Activated T-helper 17 cell treated with anti-CD3 and anti-CD28 coated beads, Interleukin-2, amount 50 U/mL, for 72 hours (primary cell): ENCODE results near the gene GALNT5. TPM values are rescaled to one million over a fixed set of nuclear protein-coding genes. Genes with fewer than 3 reads are reported as not detected.
"Not testable (repeated sequence)": the region's sequence is repeated elsewhere in the genome, so short reads cannot be mapped to it uniquely, and the experiment has no call there.

ENCODE experiments used
- ATAC-seq: fragments of 150-1000 bp; cut with Tn5 transposase; replicated peaks from 2 replicates; pipeline ENCODE4 v1.10.0; 2021; ENCODE audit warnings: mild to moderate bottlenecking, moderate library complexity
- H3K27ac Mint-ChIP-seq: one replicate; pipeline ENCODE4 v1.8.0; 2022; ENCODE audit warnings: mixed read lengths
- H3K27me3 Mint-ChIP-seq: one replicate; pipeline ENCODE4 v1.8.0; 2022; ENCODE audit warnings: mixed read lengths
- H3K36me3 Mint-ChIP-seq: one replicate; pipeline ENCODE4 v1.8.0; 2022; ENCODE audit warnings: low read depth, mild to moderate bottlenecking, mixed read lengths
- H3K4me1 Mint-ChIP-seq: one replicate; pipeline ENCODE4 v1.8.0; 2022; ENCODE audit warnings: mixed read lengths
- H3K4me3 Mint-ChIP-seq: one replicate; pipeline ENCODE4 v1.8.0; 2022; ENCODE audit warnings: mild to moderate bottlenecking, mixed read lengths
- H3K9me3 Mint-ChIP-seq: one replicate; pipeline ENCODE4 v1.8.0; 2022; ENCODE audit warnings: mixed read lengths
- total RNA-seq, 2 donors: library from RNA; stranded (reverse); gene quantifications; one replicate each; pipeline ENCODE4 v1.2.3, GENCODE V29; 2022

GALNT5 gene
- total RNA-seq, 2 donors from 2014 or later, result 0.08 to 0.17 TPM

DNA sequence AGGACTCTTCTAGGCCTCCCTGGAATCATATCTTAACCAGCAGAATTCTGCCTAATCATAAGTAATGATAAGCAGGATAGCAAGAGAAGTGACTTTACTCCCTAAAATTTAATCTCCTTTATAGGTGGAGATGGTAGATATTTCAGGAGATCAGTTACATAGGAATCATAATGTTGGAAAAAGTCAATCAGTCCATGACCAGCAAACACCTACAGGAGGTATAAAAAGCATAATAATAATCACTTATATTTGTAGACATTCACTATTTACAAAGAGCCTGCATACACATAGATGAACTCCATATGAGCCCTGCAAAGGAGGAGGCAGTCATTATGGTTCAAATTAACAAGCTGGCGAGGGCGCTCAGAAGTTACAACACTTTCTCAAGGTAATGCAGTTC lies 2.5 kb downstream of the GALNT5 start:
- peaks cover 9% of the 10 kb centered on the region for H3K27me3 Mint-ChIP-seq
- ATAC-seq, result no peak
- H3K4me3 Mint-ChIP-seq, result peak overlapping the region; percentile 72
- no peaks in the 10 kb centered on the region for H3K9me3 Mint-ChIP-seq
- peak overlapping the region; percentile 86 for H3K27ac Mint-ChIP-seq
- H3K36me3 Mint-ChIP-seq, result no peaks in the 10 kb centered on the region
- peaks cover 16% of the 10 kb centered on the region for H3K4me1 Mint-ChIP-seq

DNA sequence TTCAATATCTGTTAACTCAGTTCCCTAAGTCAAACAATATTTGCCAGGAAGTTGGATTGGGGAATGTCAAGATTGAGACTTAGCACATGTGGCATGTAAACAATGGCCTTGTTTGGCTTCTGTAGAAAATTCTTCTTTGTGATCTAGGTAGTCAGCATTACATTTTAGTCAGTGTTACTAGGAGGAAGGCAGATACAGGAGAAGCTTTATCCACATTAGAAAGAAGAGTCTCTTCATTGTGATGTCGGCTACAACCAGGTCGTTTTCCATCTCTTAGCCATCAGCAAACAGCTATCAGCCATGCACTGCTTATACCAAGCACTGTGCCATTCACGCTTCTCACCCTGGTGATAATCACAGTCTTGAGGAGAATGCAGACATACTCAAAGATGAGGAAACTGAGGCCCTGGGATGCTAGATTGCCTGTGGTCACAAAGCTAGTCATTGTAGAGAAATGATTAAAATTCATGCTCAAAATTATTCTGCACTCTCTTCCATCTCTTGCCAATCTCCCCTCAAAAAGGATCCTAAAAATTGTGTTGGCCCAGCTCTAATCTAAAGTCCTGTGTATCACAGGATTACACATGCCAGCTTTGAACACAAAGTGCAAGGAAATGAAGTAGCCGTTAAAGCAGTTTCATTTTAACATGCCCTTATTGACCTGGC lies 3.2 kb downstream of the GALNT5 start:
- ATAC-seq, result no peak
- no peaks in the 10 kb centered on the region for H3K36me3 Mint-ChIP-seq
- H3K27me3 Mint-ChIP-seq, result peaks cover 9% of the 10 kb centered on the region
- peaks cover 14% of the 10 kb centered on the region for H3K4me1 Mint-ChIP-seq
- H3K9me3 Mint-ChIP-seq, result no peaks in the 10 kb centered on the region
- H3K27ac Mint-ChIP-seq, result peak overlapping the region; percentile 86
- H3K4me3 Mint-ChIP-seq, result peak overlapping the region; percentile 72

DNA sequence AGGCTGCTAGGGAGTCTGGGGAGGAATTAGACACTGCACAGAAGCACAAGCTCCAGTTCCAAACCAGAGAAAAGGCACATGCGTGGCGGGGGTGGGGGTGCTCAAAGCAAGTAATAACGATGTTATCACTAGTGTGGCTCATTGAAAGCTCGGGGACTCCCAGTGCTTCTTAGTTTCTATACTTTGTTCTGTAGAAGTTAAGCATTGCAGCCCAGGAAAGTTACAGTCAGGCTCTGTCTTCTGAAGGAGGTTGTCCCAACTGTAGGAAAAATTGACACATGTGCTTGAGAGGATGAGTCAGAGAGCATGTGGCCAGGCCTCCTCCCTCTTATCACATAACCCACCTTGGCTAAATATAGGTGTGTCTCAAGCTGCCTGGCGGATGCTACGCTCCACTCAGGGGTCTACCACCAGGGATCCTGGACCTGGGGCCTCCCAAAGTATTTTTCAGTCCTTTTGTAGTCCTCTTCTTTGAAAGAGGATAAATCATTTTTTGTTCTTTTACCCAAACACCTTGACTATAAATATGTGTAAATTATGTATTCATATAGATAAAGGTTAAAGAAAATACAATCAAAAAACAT lies 3.8 kb downstream of the GALNT5 start:
- Mint-ChIP-seq H3K36me3 (no peaks in the 10 kb centered on the region), H3K27me3 (peaks cover 9% of the 10 kb centered on the region), H3K4me3 (peak overlapping the region; percentile 72), H3K9me3 (no peaks in the 10 kb centered on the region), H3K4me1 (peaks cover 11% of the 10 kb centered on the region), H3K27ac (peak overlapping the region; percentile 86)
- peak; percentile 70 for ATAC-seq

DNA sequence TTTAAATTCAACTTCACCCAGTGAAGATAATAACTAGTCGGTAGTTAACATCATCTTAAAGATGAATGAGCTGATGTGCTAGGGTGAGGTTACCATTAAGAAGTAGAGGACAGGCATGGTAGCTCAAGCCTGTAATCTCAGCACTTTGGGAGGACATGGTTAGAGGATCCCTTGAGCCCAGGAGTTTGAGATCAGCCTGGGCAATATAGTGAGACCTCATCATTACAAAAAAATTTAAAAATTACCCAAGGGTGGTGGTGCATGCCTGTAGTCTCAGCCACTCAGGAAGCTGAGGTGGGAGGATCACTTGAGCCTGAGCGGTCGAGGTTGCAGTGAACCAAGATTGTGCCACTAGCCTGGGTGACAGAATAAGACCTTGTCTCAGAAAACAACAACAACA lies 4.7 kb downstream of the GALNT5 start:
- Mint-ChIP-seq H3K27ac (no peak overlapping the region), H3K27me3 (peaks cover 9% of the 10 kb centered on the region), H3K9me3 (no peaks in the 10 kb centered on the region), H3K4me1 (peaks cover 11% of the 10 kb centered on the region), H3K36me3 (no peaks in the 10 kb centered on the region), H3K4me3 (no peak overlapping the region)
- no peak for ATAC-seq

DNA sequence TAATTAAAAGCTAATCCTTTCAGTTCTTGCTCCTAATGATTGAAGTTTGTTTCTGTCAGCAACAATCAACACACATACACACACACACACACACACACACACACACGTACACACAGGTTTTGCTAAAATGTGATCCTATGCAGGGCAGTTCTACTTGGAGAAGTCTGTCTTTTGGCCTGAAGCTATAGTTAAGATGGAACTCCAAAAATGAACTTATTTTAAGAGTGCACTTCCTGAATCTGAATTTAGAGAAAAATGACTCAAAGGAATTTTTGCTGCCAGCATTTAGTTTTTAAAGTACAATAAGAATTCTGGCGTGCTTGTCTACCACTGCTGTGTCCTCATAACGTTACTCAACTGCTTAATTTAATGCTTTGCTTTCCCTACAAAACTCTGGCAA lies 6.6 kb downstream of the GALNT5 start:
- no peaks in the 10 kb centered on the region for H3K36me3 Mint-ChIP-seq
- H3K9me3 Mint-ChIP-seq, result no peaks in the 10 kb centered on the region
- H3K27ac Mint-ChIP-seq, result no peak overlapping the region
- H3K4me3 Mint-ChIP-seq, result no peak overlapping the region
- ATAC-seq, result no peak
- H3K27me3 Mint-ChIP-seq, result no peaks in the 10 kb centered on the region
- peaks cover 11% of the 10 kb centered on the region for H3K4me1 Mint-ChIP-seq

DNA sequence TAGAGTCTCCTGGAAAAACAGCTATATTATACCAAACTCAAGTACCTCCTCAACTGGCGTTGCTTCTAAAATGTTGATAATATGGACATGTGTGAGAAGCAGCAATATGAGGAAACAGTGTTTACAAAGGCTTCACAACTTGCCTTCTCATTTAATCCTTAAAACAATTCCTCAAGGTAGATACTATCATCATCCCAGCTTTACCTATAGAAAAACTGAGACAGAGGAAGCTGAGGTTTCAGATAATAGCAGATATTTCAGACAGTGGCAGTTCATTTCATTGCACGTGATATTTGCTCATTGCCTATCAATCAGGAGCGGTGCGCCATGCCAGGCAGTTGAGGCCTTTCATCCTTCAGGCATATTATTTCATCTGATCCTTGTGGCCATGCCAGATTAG lies 8.3 kb downstream of the GALNT5 start:
- peaks cover 5% of the 10 kb centered on the region for H3K4me1 Mint-ChIP-seq
- no peaks in the 10 kb centered on the region for H3K27me3 Mint-ChIP-seq
- no peaks in the 10 kb centered on the region for H3K9me3 Mint-ChIP-seq
- no peaks in the 10 kb centered on the region for H3K36me3 Mint-ChIP-seq
- no peak overlapping the region for H3K4me3 Mint-ChIP-seq
- no peak overlapping the region for H3K27ac Mint-ChIP-seq
- no peak for ATAC-seq

DNA sequence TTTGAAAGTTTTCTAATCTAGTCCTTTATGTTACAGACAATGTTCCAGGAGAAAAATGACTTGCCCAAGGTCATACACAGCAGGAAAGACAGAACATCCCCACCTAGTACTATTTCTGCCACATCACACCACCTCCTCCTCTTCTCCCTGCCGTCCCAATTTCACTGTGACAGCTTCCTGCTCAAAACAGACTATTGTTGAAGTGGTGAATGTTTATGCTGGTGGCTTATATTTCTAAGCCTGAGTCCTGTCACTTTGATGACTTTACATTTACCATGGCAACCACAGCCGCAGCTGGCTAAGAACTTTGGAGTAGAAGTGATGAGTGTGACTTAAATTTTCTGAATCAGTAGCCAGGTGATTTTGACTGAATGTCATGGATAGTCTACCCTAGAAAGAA lies 10.0 kb downstream of the GALNT5 start:
- ATAC-seq, result peak; percentile 82

DNA sequence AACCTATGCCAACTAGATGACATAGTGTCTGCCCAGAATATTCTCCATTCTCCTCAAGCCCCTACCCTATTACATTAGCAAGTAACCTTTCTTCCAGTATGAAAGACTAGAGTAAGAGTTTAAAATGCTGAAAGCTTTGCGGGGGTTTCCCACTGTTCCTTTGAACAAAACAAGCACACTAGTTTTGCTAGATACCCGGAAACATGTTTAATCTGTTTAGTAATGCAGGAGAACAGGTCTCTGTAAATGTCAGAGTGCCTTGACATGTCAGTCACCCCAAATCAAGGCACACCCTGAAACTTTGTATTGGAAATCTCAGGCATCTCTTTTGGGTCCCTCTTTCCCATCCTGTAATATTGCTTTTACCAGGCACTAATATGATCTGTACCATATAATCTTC lies 11.6 kb downstream of the GALNT5 start:
- Mint-ChIP-seq H3K27ac (no peak overlapping the region), H3K9me3 (no peaks in the 10 kb centered on the region), H3K4me3 (no peak overlapping the region), H3K4me1 (no peaks in the 10 kb centered on the region), H3K36me3 (no peaks in the 10 kb centered on the region), H3K27me3 (no peaks in the 10 kb centered on the region)
- ATAC-seq, result no peak

More for the DNA sequence above, 10.0 kb downstream of the GALNT5 start:
- Mint-ChIP-seq H3K9me3 (no peaks in the 10 kb centered on the region), H3K4me1 (no peaks in the 10 kb centered on the region), H3K27me3 (no peaks in the 10 kb centered on the region), H3K4me3 (peak overlapping the region; percentile 4), H3K36me3 (no peaks in the 10 kb centered on the region), H3K27ac (peak overlapping the region; percentile 52)

DNA sequence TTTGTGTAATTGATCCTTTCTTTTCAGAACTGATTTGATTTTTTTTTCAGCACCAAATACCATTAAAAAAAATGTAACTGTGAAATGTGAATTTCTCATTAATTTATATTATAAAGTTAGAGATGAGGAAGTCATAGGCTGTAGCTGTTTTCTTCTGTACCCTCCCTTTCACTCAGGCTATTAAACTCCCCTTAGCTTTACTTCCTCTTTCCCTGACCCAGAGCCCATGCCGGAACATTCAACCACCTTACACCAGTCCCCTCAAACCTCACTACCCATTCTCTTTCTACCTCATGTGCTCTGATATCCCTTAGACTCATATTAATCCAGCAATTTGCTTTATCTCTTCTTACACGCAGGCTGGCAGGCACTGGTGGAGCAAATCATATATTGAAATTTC lies 12.4 kb downstream of the GALNT5 start:
- ATAC-seq, result no peak
- Mint-ChIP-seq H3K9me3 (no peaks in the 10 kb centered on the region), H3K36me3 (no peaks in the 10 kb centered on the region), H3K4me1 (no peaks in the 10 kb centered on the region), H3K4me3 (no peak overlapping the region), H3K27ac (no peak overlapping the region), H3K27me3 (no peaks in the 10 kb centered on the region)

DNA sequence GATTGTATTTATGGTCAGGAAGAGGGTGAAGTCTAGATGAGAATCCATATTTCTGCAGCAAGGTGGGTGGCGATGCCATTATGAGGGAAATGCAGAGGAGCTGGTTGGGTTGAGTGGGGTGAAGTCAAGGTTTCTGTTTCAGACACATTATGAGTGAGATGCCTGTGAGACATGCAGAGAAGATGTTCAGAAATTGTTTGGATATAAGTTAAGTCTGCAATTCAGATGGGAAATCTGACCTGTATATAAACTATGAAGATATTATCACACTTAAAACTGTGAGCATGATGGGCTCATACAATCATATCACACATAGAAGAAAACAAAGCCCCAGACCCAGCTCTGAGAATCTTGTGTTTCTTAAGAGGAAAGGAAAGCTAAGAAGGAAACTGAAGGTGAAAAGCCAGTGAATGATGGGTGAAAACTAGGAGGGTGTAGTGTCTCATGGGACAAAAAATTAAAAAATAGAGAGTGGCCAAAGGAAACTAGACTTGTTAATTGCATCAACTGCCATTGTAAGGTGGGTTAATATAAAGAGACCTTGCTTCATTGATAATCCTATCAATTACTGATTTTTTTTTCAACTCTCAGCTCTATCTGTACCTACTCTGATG lies 14.2 kb downstream of the GALNT5 start:
- H3K27ac Mint-ChIP-seq, result no peak overlapping the region
- no peaks in the 10 kb centered on the region for H3K9me3 Mint-ChIP-seq
- ATAC-seq, result peak; percentile 48
- H3K27me3 Mint-ChIP-seq, result peaks cover under 1% of the 10 kb centered on the region
- H3K4me1 Mint-ChIP-seq, result no peaks in the 10 kb centered on the region
- H3K36me3 Mint-ChIP-seq, result no peaks in the 10 kb centered on the region
- no peak overlapping the region for H3K4me3 Mint-ChIP-seq

DNA sequence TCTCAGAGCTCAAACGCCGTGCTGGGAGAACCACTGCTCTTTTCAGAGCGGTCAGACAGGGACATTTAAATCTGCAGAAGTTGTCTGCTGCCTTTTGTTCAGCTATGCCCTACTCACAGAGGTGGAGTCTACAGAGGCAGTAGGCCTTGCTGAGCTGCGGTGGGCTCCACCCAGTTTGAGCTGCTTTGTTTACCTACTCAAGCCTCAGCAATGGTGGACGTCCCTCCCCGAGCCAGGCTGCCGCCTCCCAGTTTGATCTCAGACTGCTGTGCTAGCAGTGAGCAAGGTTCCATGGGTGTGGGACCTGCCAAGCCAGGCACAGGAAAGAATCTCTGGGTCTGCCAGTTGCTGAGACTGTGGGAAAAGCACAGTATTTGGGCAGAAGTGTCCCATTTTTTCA lies 21.8 kb downstream of the GALNT5 start:
- peaks cover 15% of the 10 kb centered on the region for H3K27me3 Mint-ChIP-seq
- not testable (repeated sequence) for H3K9me3 Mint-ChIP-seq, ATAC-seq, H3K27ac Mint-ChIP-seq, H3K36me3 Mint-ChIP-seq, H3K4me3 Mint-ChIP-seq, H3K4me1 Mint-ChIP-seq

DNA sequence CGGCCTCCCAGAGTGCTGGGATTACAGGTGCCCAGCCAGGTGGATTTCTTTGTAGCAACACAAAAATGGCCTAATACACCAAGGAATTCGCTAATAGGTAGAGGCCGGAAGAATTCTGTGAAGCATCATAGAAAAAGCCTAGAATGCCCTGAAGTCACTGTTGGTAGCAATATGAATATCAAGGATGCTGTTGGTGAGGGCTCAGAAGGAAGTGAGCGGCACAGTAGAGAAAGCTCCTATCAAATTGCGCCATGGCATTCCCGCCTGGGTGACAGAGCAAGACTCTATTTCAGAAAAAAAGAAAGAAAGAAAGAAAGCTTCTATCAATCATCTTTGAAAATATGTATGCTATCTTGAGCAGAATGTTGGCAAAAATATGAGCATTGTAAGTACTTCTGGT lies 23.8 kb downstream of the GALNT5 start:
- H3K36me3 Mint-ChIP-seq, result no peaks in the 10 kb centered on the region
- no peak overlapping the region for H3K27ac Mint-ChIP-seq
- H3K4me1 Mint-ChIP-seq, result no peaks in the 10 kb centered on the region
- ATAC-seq, result no peak
- H3K9me3 Mint-ChIP-seq, result no peaks in the 10 kb centered on the region
- peaks cover 16% of the 10 kb centered on the region for H3K27me3 Mint-ChIP-seq
- H3K4me3 Mint-ChIP-seq, result no peak overlapping the region

DNA sequence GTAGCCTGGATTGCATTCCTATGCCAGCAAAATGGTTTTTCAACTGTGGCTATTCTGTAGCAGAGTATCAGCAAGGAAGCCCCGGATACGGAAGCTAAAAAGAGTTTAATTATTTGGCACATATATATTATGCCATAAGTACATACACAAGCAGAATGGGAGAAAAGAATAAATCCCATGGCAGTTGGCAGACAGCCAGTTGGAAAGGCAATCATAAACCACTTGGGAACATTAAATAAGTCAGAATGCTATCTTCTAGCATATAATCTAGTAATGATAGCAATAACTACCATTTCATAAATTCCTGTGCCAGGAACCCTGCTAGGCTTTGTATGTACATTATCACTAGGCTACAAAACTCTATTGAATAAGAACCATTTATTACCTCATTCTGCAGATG lies 26.0 kb downstream of the GALNT5 start:
- H3K4me3 Mint-ChIP-seq, result no peak overlapping the region
- H3K27ac Mint-ChIP-seq, result no peak overlapping the region
- H3K27me3 Mint-ChIP-seq, result peaks cover 17% of the 10 kb centered on the region
- no peaks in the 10 kb centered on the region for H3K4me1 Mint-ChIP-seq
- H3K9me3 Mint-ChIP-seq, result no peaks in the 10 kb centered on the region
- no peaks in the 10 kb centered on the region for H3K36me3 Mint-ChIP-seq
- ATAC-seq, result no peak

DNA sequence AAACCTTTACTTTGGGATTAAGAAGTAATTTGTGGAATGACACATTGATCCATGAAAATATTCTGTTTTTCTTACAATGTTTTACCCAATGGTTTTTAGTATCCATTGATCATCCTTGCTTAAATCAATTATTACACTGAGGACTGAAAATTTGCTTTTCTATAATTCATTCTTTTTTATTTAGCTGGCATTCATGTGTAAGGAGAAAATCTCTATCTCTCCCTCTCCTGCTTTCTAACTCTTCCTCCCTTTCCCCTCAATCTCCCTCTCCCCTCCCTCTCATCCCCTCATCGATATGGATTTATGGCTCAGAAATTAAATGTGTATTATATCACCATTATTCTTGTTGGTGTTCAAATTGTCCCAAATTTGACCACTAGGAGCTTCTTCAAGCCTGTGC lies 29.7 kb downstream of the GALNT5 start:
- Mint-ChIP-seq H3K4me3 (no peak overlapping the region), H3K27ac (no peak overlapping the region), H3K36me3 (no peaks in the 10 kb centered on the region), H3K4me1 (no peaks in the 10 kb centered on the region), H3K27me3 (peaks cover 13% of the 10 kb centered on the region), H3K9me3 (no peaks in the 10 kb centered on the region)
- ATAC-seq, result no peak

DNA sequence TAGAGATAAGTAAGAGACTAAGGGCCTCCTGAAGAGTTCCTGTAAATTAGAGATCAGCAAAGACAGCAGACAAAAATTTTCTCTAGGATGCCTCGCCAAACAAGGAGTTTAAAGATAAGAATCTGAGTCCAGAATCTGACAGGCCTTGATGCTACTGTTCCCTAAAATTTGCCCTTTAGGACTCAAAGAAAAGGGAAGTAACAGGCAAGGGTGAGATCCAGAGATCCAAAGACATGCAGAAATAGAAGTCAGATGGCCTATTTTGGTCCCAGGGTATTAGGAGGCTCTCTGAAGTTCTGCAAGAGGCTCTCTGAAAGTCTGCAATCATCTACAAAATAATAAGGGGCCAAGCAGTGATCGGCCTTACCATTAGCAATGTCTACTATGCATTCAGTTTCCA lies 33.0 kb downstream of the GALNT5 start:
- no peak for ATAC-seq
- no peak overlapping the region for H3K4me3 Mint-ChIP-seq
- no peaks in the 10 kb centered on the region for H3K4me1 Mint-ChIP-seq
- no peaks in the 10 kb centered on the region for H3K36me3 Mint-ChIP-seq
- peaks cover 9% of the 10 kb centered on the region for H3K27me3 Mint-ChIP-seq
- H3K9me3 Mint-ChIP-seq, result no peaks in the 10 kb centered on the region
- H3K27ac Mint-ChIP-seq, result no peak overlapping the region
